Heart left ventricle (tissue), 16 donors: ENCODE measurements around the gene MPHOSPH6. TPM values are rescaled to one million over a fixed set of nuclear protein-coding genes. Genes with fewer than 3 reads are reported as not detected.

ENCODE experiments used
- ATAC-seq, 4 donors: fragments of 200-7000 bp; cut with Tn5 transposase; one replicate each; pipeline ENCODE4 v1.9.1; 2020 to 2022; ENCODE audit warnings: moderate library complexity in 4 of 4, mild to moderate bottlenecking in 3 of 4, moderate number of reproducible peaks in 1 of 4
- DNase-seq, 5 donors: peaks; one replicate each; pipeline ENCODE4 v3.0.0-alpha.2; 2020
- H3K27ac ChIP-seq, 12 donors: fragments of 200-600 bp; sonication (generic) in 4 of 12; one replicate each; pipeline versions ENCODE4 v1.5.0 to v1.8.0; 2016 to 2022; ENCODE audit warnings: mild to moderate bottlenecking in 2 of 12
- H3K27me3 ChIP-seq, 9 donors: fragments of 200-600 bp; sonication (generic) in 2 of 9; one replicate each; pipeline versions ENCODE4 v1.5.1 to v1.8.0; 2016 to 2022; ENCODE audit warnings: mild to moderate bottlenecking in 3 of 9
- H3K36me3 ChIP-seq, 9 donors: fragments of 200-600 bp; sonication (generic) in 2 of 9; one replicate each; pipeline versions ENCODE4 v1.5.0 to v1.8.0; 2018 to 2022; ENCODE audit warnings: mild to moderate bottlenecking in 2 of 9
- H3K4me1 ChIP-seq, 12 donors: fragments of 200-600 bp; sonication (generic) in 4 of 12; one replicate each; pipeline versions ENCODE4 v1.5.0 to v1.8.0; 2016 to 2022; ENCODE audit warnings: mild to moderate bottlenecking in 3 of 12
- H3K4me3 ChIP-seq, 12 donors: fragments of 200-600 bp; sonication (generic) in 4 of 12; one replicate each; pipeline versions ENCODE4 v1.5.0 to v1.8.0; 2017 to 2022; ENCODE audit warnings: mild to moderate bottlenecking in 9 of 12, moderate library complexity in 4 of 12
- H3K9me3 ChIP-seq, 12 donors: fragments of 200-600 bp; sonication (generic) in 4 of 12; one replicate each; pipeline versions ENCODE4 v1.5.0 to v1.8.0; 2016 to 2022; ENCODE audit warnings: mild to moderate bottlenecking in 1 of 12
- CTCF ChIP-seq, 12 donors: fragments of 200-600 bp; sonication (generic) in 4 of 12; IDR thresholded peaks; one replicate each; pipeline versions ENCODE4 v1.5.0 to v1.8.0; 2018 to 2022; ENCODE audit warnings: antibody characterized with exemption in 12 of 12, mild to moderate bottlenecking in 5 of 12
- POLR2A ChIP-seq, 2 donors: fragments of 450-650 bp; IDR thresholded peaks; one replicate each; pipeline ENCODE4 v1.6.1; 2017; ENCODE audit warnings: antibody characterized with exemption in 2 of 2, mild to moderate bottlenecking in 2 of 2, moderate library complexity in 2 of 2
- WGBS, 4 donors: extraction: QIAGEN DNeasy Blood & Tissue Kit in 2 of 4; methylation state at CpG; one replicate each; pipeline versions ENCODE4 v1.1.5 to v1.1.7; 2013 to 2018; 5-methylcytosine and 5-hydroxymethylcytosine counted together
- intact Hi-C, 10 donors: fragments of 100-400 bp; cut with DNase I; formaldehyde crosslinking; loops; one replicate each; pipeline versions ENCODE4 v1.11.1 to v1.14.2; 2022
- polyA plus RNA-seq, 2 donors: library from polyadenylated mRNA; stranded (reverse); fragments of 200-250 nt; gene quantifications; one replicate each; pipeline ENCODE4 v1.2.3, GENCODE V29; 2013
- total RNA-seq, 9 donors: library from RNA; depleted of rRNA in 2 of 9; stranded (reverse); fragments of >200 nt in 2 of 9; fragmentation: NEBNext Ultra II Directional in 3 of 9; extraction: Animal tissue kit (Norgen Biotek cat#: 25700) in 3 of 9; gene quantifications; one replicate each; pipeline versions ENCODE4 v1.1.0 to v1.2.4, GENCODE V29; 2016 to 2023
- donor health status: ischemic (EF 13 %, LVEDD 7.1; RV severe dilation, severe dysfunction).
- donor health status: healthy with polysubstance abuse.
- donor health status: DM: no; HTN: yes; CAD: no.
- donor health status: DM: no; HTN: no; CAD: no.
- donor health status: ischemic (EF 25% LVEDD 6.9; RV normal size, moderate dysfunction).
- donor health status: ischemic (EF 25% LVEDD 5.7; RV mildly dilated, moderate dysfunction).
- donor health status: healthy.
- donor health status: DM: yes; HTN: yes; CAD: no.
- donor health status: ischemic (EF 35%, LVEDD 5.7; RV mildly dilated, moderate dysfunction).
- donor health status: nonischemic (EF 11% LVEDD 7.7; RV severe dilation, severe dysfunction).
- donor health status: DM: yes; HTN: yes; CAD: no.
- donor health status: PGD.
- donor health status: ischemic (EF 29% LVEDD 5.4; RV normal size, mild dysfunction).
- donor health status: nonischemic (EF 23%, LVEDD 6.1; RV moderate dilation, normal function).

Gene MPHOSPH6
- total and polyA plus RNA-seq, 11 donors: 6.4 to 20.5 (median 8.9) TPM

- Histone ChIP-seq H3K27me3 (no peaks in the 10 kb centered on the region), H3K36me3 (peaks cover 0 to 3% (median 0%) of the 10 kb centered on the region in 9 donors), H3K4me1 (peaks cover 0 to 11% (median 0%) of the 10 kb centered on the region in 12 donors), H3K9me3 (no peaks in the 10 kb centered on the region), H3K4me3 (no peak overlapping the region), H3K27ac (no peak overlapping the region)
- DNase-seq: no peak
- no peak for ATAC-seq
- intact Hi-C loops: no loop called here
- WGBS, 4 donors: 60 to 78% (median 75%) methylated on average over 9 of the region's 9 CpGs
- no peak for TF ChIP-seq POLR2A (IDR thresholded peaks at IDR 0.05)
- TF ChIP-seq CTCF (IDR thresholded peaks at IDR 0.05): no peak
Measured at GRCh38 chr16:82136956-82137821, 32.8 kb downstream of the MPHOSPH6 start.

- Histone ChIP-seq H3K9me3 (no peaks in the 10 kb centered on the region), H3K36me3 (peaks cover 0 to 3% (median 0%) of the 10 kb centered on the region in 9 donors), H3K4me1 (peaks cover 0 to 11% (median 0%) of the 10 kb centered on the region in 12 donors), H3K4me3 (no peak overlapping the region), H3K27me3 (no peaks in the 10 kb centered on the region), H3K27ac (no peak overlapping the region)
- ATAC-seq (no peak), DNase-seq (no peak)
- intact Hi-C loops: no loop called here
- 88 to 95% (median 91%) methylated on average over 8 of the region's 8 CpGs for WGBS, 4 donors
- TF ChIP-seq CTCF (IDR thresholded peaks at IDR 0.05) (no peak), POLR2A (IDR thresholded peaks at IDR 0.05) (no peak)
Measured at GRCh38 chr16:82135844-82136243, 34.2 kb downstream of the MPHOSPH6 start.

- H3K36me3 ChIP-seq: peaks cover 0 to 3% (median 0%) of the 10 kb centered on the region in 9 donors
- peaks cover 0 to 11% (median 0%) of the 10 kb centered on the region in 12 donors for H3K4me1 ChIP-seq
- no peaks in the 10 kb centered on the region for H3K9me3 ChIP-seq
- no peak overlapping the region for H3K27ac ChIP-seq
- no peak for TF ChIP-seq CTCF (IDR thresholded peaks at IDR 0.05)
- TF ChIP-seq POLR2A (IDR thresholded peaks at IDR 0.05): no peak
- H3K4me3 ChIP-seq: no peak overlapping the region
- WGBS, 4 donors: 89 to 93% (median 91%) methylated on average over 8 of the region's 8 CpGs
- DNase-seq (no peak), ATAC-seq (no peak)
- intact Hi-C loops: no loop called here
- H3K27me3 ChIP-seq: no peaks in the 10 kb centered on the region
Measured at GRCh38 chr16:82134846-82135245, 35.2 kb downstream of the MPHOSPH6 start.

GRCh38 chr16:82133798-82134197 is 36.2 kb downstream of the MPHOSPH6 start:
- Histone ChIP-seq H3K9me3 (no peaks in the 10 kb centered on the region), H3K36me3 (peaks cover 0 to 3% (median 0%) of the 10 kb centered on the region in 9 donors), H3K4me1 (peaks cover 0 to 11% (median 0%) of the 10 kb centered on the region in 12 donors), H3K27ac (no peak overlapping the region), H3K4me3 (no peak overlapping the region), H3K27me3 (no peaks in the 10 kb centered on the region)
- ATAC-seq (no peak), DNase-seq (no peak)
- TF ChIP-seq CTCF (IDR thresholded peaks at IDR 0.05) (no peak), POLR2A (IDR thresholded peaks at IDR 0.05) (no peak)
- 84 to 87% (median 86%) methylated on average over 6 of the region's 6 CpGs for WGBS, 4 donors
- intact Hi-C loops: no loop called here
